Measurements from ENCODE around the gene KIAA1217. TPM values are rescaled to one million over a fixed set of nuclear protein-coding genes. Genes with fewer than 3 reads are reported as not detected.

The KIAA1217 gene
- total RNA-seq, 1 donor = 0.21 TPM

GRCh38 chr10:24223341-24223740 is 14.4 kb downstream of the KIAA1217 start:
- Histone ChIP-seq H3K4me3 (ENCODE audit: low read length) (no peak overlapping the region), H3K9me3 (ENCODE audit: low read depth, low read length) (no peaks in the 10 kb centered on the region), H3K27me3 (ENCODE audit: insufficient read depth, low read length) (no peaks in the 10 kb centered on the region), H3K4me1 (ENCODE audit: insufficient read depth, low read length) (no peaks in the 10 kb centered on the region)

GRCh38 chr10:24223953-24224352 is 15.0 kb downstream of the KIAA1217 start:
- Histone ChIP-seq H3K4me3 (ENCODE audit: low read length) (no peak overlapping the region), H3K27me3 (ENCODE audit: insufficient read depth, low read length) (no peaks in the 10 kb centered on the region), H3K9me3 (ENCODE audit: low read depth, low read length) (no peaks in the 10 kb centered on the region), H3K4me1 (ENCODE audit: insufficient read depth, low read length) (no peaks in the 10 kb centered on the region)

GRCh38 chr10:24228642-24229041 is 19.7 kb downstream of the KIAA1217 start:
- Histone ChIP-seq H3K9me3 (ENCODE audit: low read depth, low read length) (no peaks in the 10 kb centered on the region), H3K4me3 (ENCODE audit: low read length) (no peak overlapping the region), H3K27me3 (ENCODE audit: insufficient read depth, low read length) (no peaks in the 10 kb centered on the region), H3K4me1 (ENCODE audit: insufficient read depth, low read length) (no peaks in the 10 kb centered on the region)

DNA sequence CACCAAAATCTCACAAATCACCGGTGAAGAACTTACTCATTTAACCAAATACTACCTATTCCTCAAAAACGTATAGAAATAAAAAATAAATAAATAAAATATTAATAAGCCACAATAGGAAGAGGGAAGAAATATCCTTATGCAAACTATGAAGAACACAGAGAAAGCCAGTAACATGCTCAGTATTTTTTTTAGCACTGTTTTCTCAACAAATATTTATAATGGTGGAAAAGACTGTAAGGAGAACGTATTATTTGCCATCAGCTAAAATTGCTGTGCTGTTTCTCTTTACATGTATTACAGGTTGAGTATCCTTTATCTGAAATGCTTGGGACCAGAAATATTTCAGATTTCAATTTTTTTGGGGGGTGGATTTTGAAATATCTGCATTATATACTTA is 21.0 kb downstream of the KIAA1217 start:
- Histone ChIP-seq H3K9me3 (ENCODE audit: low read depth, low read length) (no peaks in the 10 kb centered on the region), H3K27me3 (ENCODE audit: insufficient read depth, low read length) (no peaks in the 10 kb centered on the region), H3K4me3 (ENCODE audit: low read length) (no peak overlapping the region), H3K4me1 (ENCODE audit: insufficient read depth, low read length) (no peaks in the 10 kb centered on the region)

DNA sequence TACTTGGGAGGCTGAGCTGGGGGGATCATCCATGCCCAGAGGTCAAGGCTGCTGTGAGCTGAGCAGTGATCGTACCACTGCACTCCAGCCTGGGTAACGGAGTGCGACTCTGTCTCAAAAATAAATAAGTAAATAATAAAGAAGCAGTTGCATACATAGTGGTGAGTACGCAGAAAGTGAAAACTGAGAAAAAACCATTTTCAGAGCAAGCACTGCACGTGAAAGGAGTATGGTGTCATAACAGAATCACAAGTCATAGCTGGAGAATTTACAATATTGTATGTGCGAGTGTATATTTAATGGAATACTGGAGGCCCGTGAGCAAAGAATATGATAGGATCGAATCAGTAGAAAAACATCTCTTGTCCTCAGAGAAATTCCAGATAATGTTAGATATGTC is 22.3 kb downstream of the KIAA1217 start:
- H3K4me3 ChIP-seq (ENCODE audit: low read length) = no peak overlapping the region
- no peaks in the 10 kb centered on the region for H3K9me3 ChIP-seq (ENCODE audit: low read depth, low read length)
- no peaks in the 10 kb centered on the region for H3K27me3 ChIP-seq (ENCODE audit: insufficient read depth, low read length)
- H3K4me1 ChIP-seq (ENCODE audit: insufficient read depth, low read length) = no peaks in the 10 kb centered on the region

DNA sequence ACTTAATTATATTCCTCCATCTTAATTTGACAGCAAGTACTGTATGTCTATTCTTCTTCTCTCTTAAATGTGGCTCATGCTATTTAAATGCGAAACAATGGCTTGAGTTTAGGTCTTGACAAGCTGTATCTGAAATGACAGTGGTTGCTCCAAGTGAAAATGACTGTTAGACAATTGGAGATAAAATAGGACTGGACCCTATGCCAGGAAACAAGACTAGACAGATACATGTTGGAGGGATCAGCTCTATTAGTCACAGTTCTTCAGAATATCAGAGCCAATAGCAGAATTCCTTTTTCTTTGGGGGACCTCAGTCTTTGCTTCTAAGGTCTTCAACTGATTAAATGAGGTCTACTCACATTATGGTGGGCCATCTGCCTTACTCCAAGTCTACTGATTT is 25.8 kb downstream of the KIAA1217 start:
- no peaks in the 10 kb centered on the region for H3K4me1 ChIP-seq (ENCODE audit: insufficient read depth, low read length)
- H3K9me3 ChIP-seq (ENCODE audit: low read depth, low read length) = no peaks in the 10 kb centered on the region
- H3K4me3 ChIP-seq (ENCODE audit: low read length) = no peak overlapping the region
- H3K27me3 ChIP-seq (ENCODE audit: insufficient read depth, low read length) = no peaks in the 10 kb centered on the region

GRCh38 chr10:24235471-24235870 is 26.5 kb downstream of the KIAA1217 start:
- H3K27me3 ChIP-seq (ENCODE audit: insufficient read depth, low read length) = no peaks in the 10 kb centered on the region
- H3K4me1 ChIP-seq (ENCODE audit: insufficient read depth, low read length) = no peaks in the 10 kb centered on the region
- H3K9me3 ChIP-seq (ENCODE audit: low read depth, low read length) = no peaks in the 10 kb centered on the region
- no peak overlapping the region for H3K4me3 ChIP-seq (ENCODE audit: low read length)

DNA sequence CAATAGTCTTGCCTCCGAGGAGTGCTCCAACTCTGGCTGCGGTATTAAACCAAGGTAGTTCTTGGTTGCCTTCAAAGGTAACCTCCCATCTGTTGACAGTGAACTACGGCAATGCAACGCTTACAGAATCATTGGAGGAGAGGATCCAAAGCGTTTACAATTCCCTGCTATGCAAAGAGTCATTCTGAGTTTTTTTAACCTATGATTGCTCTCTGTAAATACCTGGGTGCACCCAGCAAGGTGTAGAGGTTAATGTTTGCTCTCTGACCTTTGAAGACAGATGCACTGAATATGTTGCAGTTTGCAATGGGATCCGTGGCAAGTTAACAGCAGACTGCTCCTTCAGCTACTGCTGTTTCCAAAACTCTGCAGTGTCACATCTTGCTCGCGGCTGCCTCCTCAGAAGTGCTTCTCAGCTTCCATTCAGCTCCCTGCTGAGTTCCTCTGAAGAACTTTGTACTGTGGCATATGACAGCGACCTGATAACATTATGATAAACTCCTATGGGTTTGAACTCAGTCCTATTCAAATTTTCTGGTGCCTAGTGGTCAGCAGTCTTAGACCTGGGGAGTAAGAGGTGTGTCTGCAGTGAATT is 29.0 kb downstream of the KIAA1217 start:
- no peaks in the 10 kb centered on the region for H3K27me3 ChIP-seq (ENCODE audit: insufficient read depth, low read length)
- H3K9me3 ChIP-seq (ENCODE audit: low read depth, low read length) = no peaks in the 10 kb centered on the region
- H3K4me1 ChIP-seq (ENCODE audit: insufficient read depth, low read length) = no peaks in the 10 kb centered on the region
- H3K4me3 ChIP-seq (ENCODE audit: low read length) = no peak overlapping the region

DNA sequence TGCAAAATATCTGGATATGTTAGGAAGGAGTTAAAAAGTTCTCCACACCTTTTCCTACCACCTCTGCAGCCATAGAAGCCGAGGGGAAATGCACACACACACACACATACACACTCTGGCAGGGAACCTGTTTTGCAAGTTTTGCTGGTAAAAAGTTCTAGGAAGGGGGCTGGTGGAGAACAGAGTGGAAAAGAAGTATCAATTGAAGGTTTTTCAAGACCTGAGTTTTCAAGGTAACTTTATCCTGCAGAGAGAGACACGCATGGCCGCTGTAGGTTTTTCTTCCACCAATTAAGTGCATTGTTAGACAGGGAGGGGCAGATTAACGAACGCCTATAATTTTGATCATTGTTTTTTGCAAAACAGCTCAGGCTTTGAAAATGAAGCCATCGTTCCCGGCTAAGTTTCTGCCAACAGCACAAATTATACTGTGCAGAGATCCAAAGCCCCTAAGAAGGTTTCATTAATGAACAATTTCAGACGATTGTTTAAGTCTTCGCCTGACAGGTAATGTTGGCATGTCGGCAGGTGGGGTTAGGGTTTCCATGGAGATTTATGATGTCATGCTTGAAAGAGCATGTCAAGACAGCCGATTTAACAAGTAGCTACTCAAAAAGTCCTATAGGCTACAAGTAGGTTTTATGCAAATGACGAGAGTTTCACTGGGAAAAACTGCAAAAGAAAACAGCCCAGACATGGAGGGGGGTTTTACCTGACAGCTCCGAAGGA is 29.7 kb downstream of the KIAA1217 start:
- H3K4me1 ChIP-seq (ENCODE audit: insufficient read depth, low read length) = no peaks in the 10 kb centered on the region
- no peaks in the 10 kb centered on the region for H3K27me3 ChIP-seq (ENCODE audit: insufficient read depth, low read length)
- no peak overlapping the region for H3K4me3 ChIP-seq (ENCODE audit: low read length)
- H3K9me3 ChIP-seq (ENCODE audit: low read depth, low read length) = no peaks in the 10 kb centered on the region

- Histone ChIP-seq H3K4me3 (ENCODE audit: low read length) (no peak overlapping the region), H3K9me3 (ENCODE audit: low read depth, low read length) (no peaks in the 10 kb centered on the region), H3K27me3 (ENCODE audit: insufficient read depth, low read length) (no peaks in the 10 kb centered on the region), H3K4me1 (ENCODE audit: insufficient read depth, low read length) (no peaks in the 10 kb centered on the region)
These were observed 30.5 kb downstream of the KIAA1217 start for GRCh38 chr10:24239289-24240040.

DNA sequence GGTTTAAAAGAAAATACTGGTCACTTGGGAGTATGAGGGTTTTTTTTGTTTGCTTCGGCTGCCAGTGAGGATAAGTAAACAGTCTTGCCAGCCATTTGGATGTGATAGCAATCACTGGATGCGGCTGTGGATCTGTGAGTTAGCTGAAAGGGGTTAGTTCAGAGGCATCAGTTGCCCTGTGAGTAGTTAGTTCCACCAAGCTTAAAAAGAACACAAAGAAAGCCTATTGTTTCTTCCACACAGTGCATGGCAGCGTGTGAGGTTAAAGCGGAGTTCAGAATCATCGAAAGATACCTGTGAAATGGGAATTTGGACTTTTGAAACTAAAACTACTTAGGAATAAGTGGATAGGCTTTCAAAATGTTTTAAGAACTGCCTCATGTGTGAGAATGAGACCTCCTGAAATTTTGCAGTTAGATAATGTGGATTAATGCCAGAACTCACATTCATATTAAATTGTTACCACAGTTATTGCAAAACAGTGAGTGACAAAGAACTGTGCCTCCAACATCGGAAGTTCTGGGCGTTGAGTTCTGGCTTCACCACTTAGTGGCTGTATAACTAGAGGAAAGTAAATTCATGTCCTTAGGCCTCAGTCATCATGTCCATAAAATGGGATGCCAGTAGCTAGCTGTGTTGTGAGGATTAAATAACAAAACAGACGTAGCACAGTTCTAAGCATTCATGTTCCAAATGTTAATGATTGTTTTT is 31.3 kb downstream of the KIAA1217 start:
- Histone ChIP-seq H3K4me1 (ENCODE audit: insufficient read depth, low read length) (no peaks in the 10 kb centered on the region), H3K4me3 (ENCODE audit: low read length) (no peak overlapping the region), H3K27me3 (ENCODE audit: insufficient read depth, low read length) (no peaks in the 10 kb centered on the region), H3K9me3 (ENCODE audit: low read depth, low read length) (no peaks in the 10 kb centered on the region)

DNA sequence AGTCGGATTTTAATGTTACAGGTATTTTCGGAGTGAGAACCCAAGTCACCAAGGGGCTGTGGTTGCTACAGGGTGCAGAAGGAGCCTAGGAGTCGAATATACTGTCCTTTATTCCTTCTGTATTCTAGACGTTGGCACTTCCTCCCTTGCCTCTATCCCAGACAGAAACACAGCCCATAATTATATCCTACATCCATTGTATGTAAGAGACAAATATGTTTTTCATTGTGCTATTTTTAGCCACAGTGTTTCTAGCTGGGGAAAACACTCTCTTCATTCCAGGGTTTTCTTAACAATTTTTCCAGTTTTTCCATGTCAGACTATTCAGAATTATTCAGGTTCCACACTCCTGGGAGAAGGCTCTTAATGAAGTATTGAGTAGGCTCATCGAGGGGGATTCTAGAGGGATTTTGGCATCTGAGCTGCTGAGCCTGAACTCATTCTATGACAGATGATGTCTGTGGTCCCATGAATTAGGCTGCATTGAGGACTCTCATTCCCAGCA is 32.6 kb downstream of the KIAA1217 start:
- no peaks in the 10 kb centered on the region for H3K4me1 ChIP-seq (ENCODE audit: insufficient read depth, low read length)
- H3K27me3 ChIP-seq (ENCODE audit: insufficient read depth, low read length) = no peaks in the 10 kb centered on the region
- H3K4me3 ChIP-seq (ENCODE audit: low read length) = no peak overlapping the region
- no peaks in the 10 kb centered on the region for H3K9me3 ChIP-seq (ENCODE audit: low read depth, low read length)

GRCh38 chr10:24242562-24242961 is 33.6 kb downstream of the KIAA1217 start:
- H3K4me1 ChIP-seq (ENCODE audit: insufficient read depth, low read length) = no peaks in the 10 kb centered on the region
- no peaks in the 10 kb centered on the region for H3K27me3 ChIP-seq (ENCODE audit: insufficient read depth, low read length)
- H3K9me3 ChIP-seq (ENCODE audit: low read depth, low read length) = no peaks in the 10 kb centered on the region
- H3K4me3 ChIP-seq (ENCODE audit: low read length) = no peak overlapping the region

GRCh38 chr10:24246365-24246764 is 37.4 kb downstream of the KIAA1217 start:
- Histone ChIP-seq H3K4me1 (ENCODE audit: insufficient read depth, low read length) (no peaks in the 10 kb centered on the region), H3K27me3 (ENCODE audit: insufficient read depth, low read length) (no peaks in the 10 kb centered on the region), H3K9me3 (ENCODE audit: low read depth, low read length) (no peaks in the 10 kb centered on the region), H3K4me3 (ENCODE audit: low read length) (no peak overlapping the region)

GRCh38 chr10:24247841-24248240 is 38.9 kb downstream of the KIAA1217 start:
- no peak overlapping the region for H3K4me3 ChIP-seq (ENCODE audit: low read length)
- no peaks in the 10 kb centered on the region for H3K4me1 ChIP-seq (ENCODE audit: insufficient read depth, low read length)
- H3K27me3 ChIP-seq (ENCODE audit: insufficient read depth, low read length) = no peaks in the 10 kb centered on the region
- H3K9me3 ChIP-seq (ENCODE audit: low read depth, low read length) = no peaks in the 10 kb centered on the region

Data from mononuclear cell (primary cell).